IMR-90 (cell line): ENCODE measurements around the gene CHRM3. TPM values are rescaled to one million over a fixed set of nuclear protein-coding genes. Genes with fewer than 3 reads are reported as not detected.

Experiments used
- ATAC-seq: fragments of 200-7000 bp; cut with Tn5 transposase; 2 replicates; pipeline ENCODE4 v1.9.1; 2020; ENCODE audit warnings: low read depth, mild to moderate bottlenecking, moderate library complexity
- BruUV-seq: library from RNA; stranded (reverse); fragments of 400-500 nt; replicated peaks from 2 replicates; lab custom pipeline; 2021; lab: Mats Ljungman, UMichigan
- CTCF ChIA-PET: fragments of 300-600 bp; formaldehyde crosslinking; extraction: SDS; loops from one replicate; lab custom pipeline; 2021; ENCODE audit warnings: antibody characterized with exemption; lab: Yijun Ruan, JAX
- POLR2A ChIA-PET: fragments of 300-600 bp; sonication (Branson Sonifier 250); formaldehyde crosslinking; loops from one replicate; lab custom pipeline; 2022; ENCODE audit warnings: antibody characterized with exemption; ENCODE audit not compliant: unreplicated experiment; lab: Charles Lee
- DNase-seq: peaks from one replicate; pipeline ENCODE4 v3.0.0; 2013
- H2AFZ ChIP-seq: replicated peaks from 2 replicates; pipeline ENCODE3; 2013; ENCODE audit warnings: low read length, mild to moderate bottlenecking; ENCODE audit not compliant: poor library complexity
- H2AK5ac ChIP-seq: 2 replicates; pipeline ENCODE4 v1.6.1; 2013; ENCODE audit warnings: low read depth, low read length, inconsistent platforms
- H2AK9ac ChIP-seq: replicated peaks from 2 replicates; pipeline ENCODE3; 2013; ENCODE audit warnings: mild to moderate bottlenecking, low read depth, low read length, moderate library complexity; ENCODE audit not compliant: poor library complexity
- H2BK120ac ChIP-seq: 2 replicates; pipeline ENCODE4 v1.6.1; 2013; ENCODE audit warnings: low read depth, low read length, inconsistent platforms
- H2BK15ac ChIP-seq: 3 replicates; pipeline ENCODE4 v1.6.1; 2013; ENCODE audit warnings: low read depth, low read length, inconsistent platforms
- H2BK20ac ChIP-seq: 2 replicates; pipeline ENCODE4 v1.6.1; 2013; ENCODE audit warnings: low read depth, mild to moderate bottlenecking, inconsistent platforms, low read length, moderate library complexity
- H2BK5ac ChIP-seq: 2 replicates; pipeline ENCODE4 v1.6.1; 2013; ENCODE audit warnings: mild to moderate bottlenecking, low read depth, low read length, inconsistent platforms; ENCODE audit not compliant: poor library complexity, severe bottlenecking
- H3K14ac ChIP-seq: replicated peaks from 2 replicates; pipeline ENCODE4 v1.6.1; 2013; ENCODE audit warnings: low read depth, low read length, inconsistent platforms
- H3K18ac ChIP-seq: 2 replicates; pipeline ENCODE4 v1.6.1; 2013; ENCODE audit warnings: low read depth, low read length, control low read depth
- H3K23ac ChIP-seq: 2 replicates; pipeline ENCODE4 v1.6.1; 2013; ENCODE audit warnings: low read depth, low read length, inconsistent platforms
- H3K27ac ChIP-seq: 2 replicates; pipeline ENCODE4 v1.5.1; 2013; ENCODE audit warnings: mild to moderate bottlenecking, control low read depth, low read length; ENCODE audit not compliant: insufficient read depth
- H3K27me3 ChIP-seq: 2 replicates; pipeline ENCODE4 v1.6.1; 2013; ENCODE audit warnings: low read length; ENCODE audit not compliant: control insufficient read depth, insufficient read depth
- H3K36me3 ChIP-seq: 2 replicates; pipeline ENCODE4 v1.6.1; 2013; ENCODE audit warnings: low read length, mixed read lengths; ENCODE audit not compliant: control insufficient read depth, insufficient read depth
- H3K4ac ChIP-seq: 2 replicates; pipeline ENCODE4 v1.6.1; 2013; ENCODE audit warnings: low read depth, low read length, inconsistent platforms
- H3K4me1 ChIP-seq: 2 replicates; pipeline ENCODE4 v1.6.1; 2013; ENCODE audit warnings: low read length, mixed read lengths; ENCODE audit not compliant: control insufficient read depth, insufficient read depth
- H3K4me2 ChIP-seq: 2 replicates; pipeline ENCODE4 v1.6.1; 2013; ENCODE audit warnings: low read depth, mild to moderate bottlenecking, control low read depth, low read length, moderate library complexity
- H3K4me3 ChIP-seq: 2 replicates; pipeline ENCODE4 v1.5.1; 2013; ENCODE audit warnings: low read depth, mild to moderate bottlenecking, control low read depth, low read length, moderate library complexity; ENCODE audit not compliant: insufficient read depth
- H3K56ac ChIP-seq: 2 replicates; pipeline ENCODE4 v1.6.1; 2013; ENCODE audit warnings: low read length, inconsistent platforms; ENCODE audit not compliant: insufficient read depth; ENCODE audit errors: extremely low read depth
- H3K79me1 ChIP-seq, 2 experiments: 2 replicates each; pipeline ENCODE4 v1.6.1; 2013; ENCODE audit warnings: low read length in 2 of 2, inconsistent platforms in 1 of 2, low read depth in 1 of 2
- H3K9ac ChIP-seq: 2 replicates; pipeline ENCODE4 v1.6.1; 2013; ENCODE audit warnings: low read depth, low read length, control low read depth
- H3K9me1 ChIP-seq: 2 replicates; pipeline ENCODE4 v1.6.1; 2013; ENCODE audit warnings: low read length, inconsistent platforms; ENCODE audit not compliant: insufficient read depth
- H3K9me3 ChIP-seq: 2 replicates; pipeline ENCODE4 v1.6.1; 2013; ENCODE audit warnings: low read length; ENCODE audit not compliant: control insufficient read depth, insufficient read depth
- H4K20me1 ChIP-seq: 2 replicates; pipeline ENCODE4 v1.6.1; 2013; ENCODE audit warnings: low read length, inconsistent platforms; ENCODE audit not compliant: insufficient read depth
- H4K5ac ChIP-seq: 2 replicates; pipeline ENCODE4 v1.6.1; 2013; ENCODE audit warnings: mild to moderate bottlenecking, low read depth, low read length, control low read depth
- H4K8ac ChIP-seq, 2 experiments: 2 replicates each; pipeline ENCODE4 v1.6.1; 2013; ENCODE audit warnings: low read depth in 2 of 2, low read length in 2 of 2, control low read depth in 1 of 2, inconsistent platforms in 1 of 2
- H4K91ac ChIP-seq: 2 replicates; pipeline ENCODE4 v1.6.1; 2013; ENCODE audit warnings: low read depth, low read length, inconsistent platforms; ENCODE audit not compliant: insufficient read depth
- CEBPB ChIP-seq: IDR thresholded peaks from 2 replicates; pipeline ENCODE4 v1.6.1; 2012; ENCODE audit warnings: low read depth, low read length, improper control_type of control experiment
- CTCF ChIP-seq: conservative IDR thresholded peaks from 2 replicates; pipeline ENCODE4 v1.5.1; 2012; ENCODE audit warnings: mild to moderate bottlenecking, low read depth, low read length, improper control_type of control experiment
- FOS ChIP-seq: fragments of 150-350 bp; IDR thresholded peaks from 2 replicates; pipeline ENCODE4 v1.6.1; 2016; ENCODE audit warnings: low read depth, low read length
- MAFK ChIP-seq: IDR thresholded peaks from 2 replicates; pipeline ENCODE4 v1.6.1; 2012; ENCODE audit warnings: low read depth, low read length, improper control_type of control experiment
- MAZ ChIP-seq: IDR thresholded peaks from 2 replicates; pipeline ENCODE4 v1.6.1; 2012; ENCODE audit warnings: low read depth, mild to moderate bottlenecking, low read length, improper control_type of control experiment, moderate library complexity, borderline replicate concordance
- MXI1 ChIP-seq: IDR thresholded peaks from 2 replicates; pipeline ENCODE4 v1.6.1; 2012; ENCODE audit warnings: low read depth, mild to moderate bottlenecking, low read length, moderate library complexity, borderline replicate concordance
- RCOR1 ChIP-seq: IDR thresholded peaks from 2 replicates; pipeline ENCODE4 v1.6.1; 2012; ENCODE audit warnings: mild to moderate bottlenecking, low read length, improper control_type of control experiment; ENCODE audit not compliant: insufficient replicate concordance
- RFX5 ChIP-seq: IDR thresholded peaks from 2 replicates; pipeline ENCODE4 v1.8.0; 2012; ENCODE audit warnings: low read depth, mild to moderate bottlenecking, low read length, moderate library complexity
- WGBS, 2 experiments: methylation state at CpG; one replicate each; pipeline versions ENCODE4 v1.1.5 to v1.1.7; 2013; ENCODE audit warnings: missing lambda C conversion rate in 2 of 2; ENCODE audit not compliant: insufficient read length in 1 of 2; ENCODE audit errors: extremely low coverage in 2 of 2; 5-methylcytosine and 5-hydroxymethylcytosine counted together
- dilution Hi-C: fragments of 300-500 bp; cut with HindIII; formaldehyde crosslinking; loops from one replicate; pipeline ENCODE4 v1.14.3; 2018; ENCODE audit warnings: low sequenced_read_pairs; ENCODE audit not compliant: unreplicated experiment
- in situ Hi-C: fragments of 300-500 bp; cut with MboI; formaldehyde crosslinking; loops from 3 replicates; pipeline ENCODE4 v1.14.3; 2019; ENCODE audit warnings: low sequenced_read_pairs, inconsistent platforms, mixed read lengths
- intact Hi-C: fragments of 100-400 bp; cut with micrococcal nuclease; formaldehyde crosslinking; loops from 2 replicates; pipeline ENCODE4 v1.10.0; 2022
- polyA plus RNA-seq, 3 experiments: library from polyadenylated mRNA; depleted of rRNA; stranded (reverse); fragments of >200 nt; gene quantifications; 2 replicates each; pipeline ENCODE4 v1.2.3, GENCODE V29; 2012; ENCODE audit warnings: low replicate concordance in 1 of 3
- total RNA-seq: library from RNA; depleted of rRNA; stranded (reverse); fragments of >200 nt; gene quantifications from 2 replicates; pipeline ENCODE4 v1.2.3, GENCODE V29; 2012

The CHRM3 gene
- total and polyA plus RNA-seq, 2 of the 4 experiments (the other 2 are of a cell fraction): not detected

- Histone ChIP-seq H3K18ac (no peak overlapping the region), H2BK15ac (no peak overlapping the region), H2BK20ac (no peak overlapping the region), H2BK120ac (no peak overlapping the region), H3K9me1 (no peaks in the 10 kb centered on the region), H3K4me3 (no peak overlapping the region), H4K20me1 (no peaks in the 10 kb centered on the region), H3K14ac (no peak overlapping the region), H2AFZ (no peak overlapping the region), H4K8ac (no peak overlapping the region), H2AK5ac (no peak overlapping the region), H3K79me1 (no peaks in the 10 kb centered on the region), H4K91ac (no peak overlapping the region), H3K27me3 (no peaks in the 10 kb centered on the region), H3K23ac (no peak overlapping the region), H3K4me2 (no peak overlapping the region), H3K27ac (no peak overlapping the region), H3K9ac (no peak overlapping the region), H3K56ac (no peak overlapping the region), H3K36me3 (no peaks in the 10 kb centered on the region), H2AK9ac (no peak overlapping the region), H4K5ac (no peak overlapping the region), H3K4me1 (no peaks in the 10 kb centered on the region), H2BK5ac (no peak overlapping the region), H3K4ac (no peak overlapping the region), H3K9me3 (peaks cover 12% of the 10 kb centered on the region)
- ATAC-seq (no peak), DNase-seq (no peak)
- intact Hi-C loops: no loop called here
- ChIA-PET CTCF (interaction anchor here (0.5 kb wide), 1 partner anchor 53 kb away, joined by 3 read pairs; no protein-coding TSS in a partner anchor), POLR2A (no interaction called here)
- WGBS, 2 experiments: no CpG with 5 or more reads among the region's 2 CpGs
- dilution Hi-C loops: no loop called here
- in situ Hi-C loops: no loop called here
- no peak for TF ChIP-seq MXI1
- TF ChIP-seq FOS: no peak
- no peak for TF ChIP-seq MAFK
- TF ChIP-seq MAZ: no peak
- no peak for TF ChIP-seq RFX5
- no peak for TF ChIP-seq RCOR1
- no peak for TF ChIP-seq CEBPB
- no peak for TF ChIP-seq CTCF
- no TSS peak for BruUV-seq
Observed at GRCh38 chr1:239394107-239394506, 7.7 kb downstream of the CHRM3 start.
